SU-DHL-6 (cell line): ENCODE results near the gene TPPP2.

Experiments used
- EZH2phosphoT487 ChIP-seq: fragments of 200-600 bp; sonication (generic), shearing (Covaris generic); conservative IDR thresholded peaks from 2 replicates; pipeline ENCODE4 v1.6.1; 2018; ENCODE audit warnings: mild to moderate bottlenecking, antibody characterized with exemption, low read length, moderate library complexity, mixed read lengths
- TF ChIP-seq, protein P1 (sequence below): fragments of 200-600 bp; sonication (generic); IDR thresholded peaks from one replicate; pipeline ENCODE4 v1.5.1; 2017; ENCODE audit warnings: antibody characterized with exemption, mild to moderate bottlenecking, low read length, moderate library complexity; ENCODE audit not compliant: insufficient read depth, poor library complexity, severe bottlenecking

DNA sequence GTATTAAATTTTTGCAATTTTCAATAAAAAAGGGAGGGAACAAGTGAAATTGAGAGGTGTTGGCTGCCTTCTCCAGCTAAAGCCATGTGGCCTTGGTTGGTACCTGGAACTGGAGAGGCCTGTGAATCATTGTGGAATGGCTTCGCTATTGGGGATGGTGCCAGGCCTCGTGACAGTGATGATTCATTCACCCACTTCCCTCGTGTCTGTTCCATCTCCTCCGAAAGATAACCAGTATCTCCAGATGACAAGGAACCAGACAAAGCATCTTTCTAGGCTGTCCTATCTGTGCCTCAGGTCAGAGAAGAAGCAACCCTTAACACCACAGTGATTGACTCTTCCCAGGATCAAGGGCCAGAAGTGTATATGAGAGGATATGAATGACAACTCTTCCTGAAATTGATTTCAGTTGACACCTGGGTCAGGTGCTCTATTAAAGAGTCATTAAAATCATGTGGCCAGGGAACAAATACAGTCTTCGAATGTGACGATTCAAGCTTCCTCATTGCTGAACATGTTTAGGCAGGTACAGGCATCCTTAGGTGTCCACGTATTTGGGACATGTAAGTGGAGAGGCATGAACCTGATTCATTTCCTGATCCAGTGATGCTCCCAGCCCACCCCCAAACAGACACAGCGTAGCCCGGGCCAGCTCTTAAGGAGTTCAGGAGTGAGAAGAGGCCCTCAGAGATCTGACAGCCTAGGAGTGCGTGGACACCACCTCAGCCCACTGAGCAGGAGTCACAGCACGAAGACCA is 11.8 kb downstream of the TPPP2 start, which contains the start of gene RNASE7:
- TF ChIP-seq, protein P1, sequence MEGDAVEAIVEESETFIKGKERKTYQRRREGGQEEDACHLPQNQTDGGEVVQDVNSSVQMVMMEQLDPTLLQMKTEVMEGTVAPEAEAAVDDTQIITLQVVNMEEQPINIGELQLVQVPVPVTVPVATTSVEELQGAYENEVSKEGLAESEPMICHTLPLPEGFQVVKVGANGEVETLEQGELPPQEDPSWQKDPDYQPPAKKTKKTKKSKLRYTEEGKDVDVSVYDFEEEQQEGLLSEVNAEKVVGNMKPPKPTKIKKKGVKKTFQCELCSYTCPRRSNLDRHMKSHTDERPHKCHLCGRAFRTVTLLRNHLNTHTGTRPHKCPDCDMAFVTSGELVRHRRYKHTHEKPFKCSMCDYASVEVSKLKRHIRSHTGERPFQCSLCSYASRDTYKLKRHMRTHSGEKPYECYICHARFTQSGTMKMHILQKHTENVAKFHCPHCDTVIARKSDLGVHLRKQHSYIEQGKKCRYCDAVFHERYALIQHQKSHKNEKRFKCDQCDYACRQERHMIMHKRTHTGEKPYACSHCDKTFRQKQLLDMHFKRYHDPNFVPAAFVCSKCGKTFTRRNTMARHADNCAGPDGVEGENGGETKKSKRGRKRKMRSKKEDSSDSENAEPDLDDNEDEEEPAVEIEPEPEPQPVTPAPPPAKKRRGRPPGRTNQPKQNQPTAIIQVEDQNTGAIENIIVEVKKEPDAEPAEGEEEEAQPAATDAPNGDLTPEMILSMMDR: no peak
- TF ChIP-seq EZH2phosphoT487: no peak
